Measurements from ENCODE around the gene DHRS2. TPM values are rescaled to one million over a fixed set of nuclear protein-coding genes. Genes with fewer than 3 reads are reported as not detected.
A peak's percentile ranks its signal among the peaks of the same experiment; 100 is the strongest.

The DHRS2 gene
- total RNA-seq (2021) (0.83 and 1.2 TPM in 2 replicates), Bru-seq, nascent RNA (percentile 19 among the genes with signal in this experiment), BruChase-seq, experiment 1, labeled RNA remaining after a 2-hour chase (percentile 21 among the genes with signal in this experiment), BruChase-seq, experiment 2, labeled RNA remaining after a 6-hour chase (percentile 27 among the genes with signal in this experiment)
- long read RNA-seq, partial matches to known transcripts = 0 of 1 reads
- long read RNA-seq, other reads (novel, unspliced or antisense) = 0 of 1 reads

GRCh38 chr14:23636317-23637211, at the start of gene DHRS2:
TSS of gene DHRS2 (plus strand) at chr14:23636364. CDS start at chr14:23638865, 2,501 bp downstream.
- H3K36me3 ChIP-seq (ENCODE audit: insufficient read depth, low read length, poor library complexity, severe bottlenecking) = no peaks in the 10 kb centered on the region
- H3K4me1 ChIP-seq (ENCODE audit: insufficient read depth, low read length, poor library complexity, severe bottlenecking) = peaks cover 18% of the 10 kb centered on the region
- H3K9me3 ChIP-seq (ENCODE audit: low read depth, low read length, poor library complexity, severe bottlenecking) = no peaks in the 10 kb centered on the region
- no peaks in the 10 kb centered on the region for H3K27me3 ChIP-seq (replicated peaks; ENCODE audit: insufficient read depth, low read depth, low read length, poor library complexity)
- ChIA-PET POLR2A (ENCODE audit: low non-redundant PET) (no interaction called here), CTCF (no interaction called here)
- no peak within 1 kb of the TSS for H3K4me3 ChIP-seq (ENCODE audit: low read depth, low read length, poor library complexity, severe bottlenecking)
- no peak within 1 kb of the TSS for H3K27ac ChIP-seq (ENCODE audit: low read depth, low read length, poor library complexity, severe bottlenecking)
- BruUV-seq (replicated peaks) = no TSS peak
- intact Hi-C loops (cut with micrococcal nuclease; ENCODE audit: unreplicated experiment) = no loop called here
- DNase-seq (ENCODE audit: low spot score) = no peak
- TF ChIP-seq EZH2 (IDR thresholded peaks at IDR 0.05; ENCODE audit: borderline replicate concordance, low read depth, low read length, poor library complexity, severe bottlenecking) = no peak
- no peak for TF ChIP-seq CTCF (conservative IDR thresholded peaks at IDR 0.05; ENCODE audit: low read depth, low read length)

DNA sequence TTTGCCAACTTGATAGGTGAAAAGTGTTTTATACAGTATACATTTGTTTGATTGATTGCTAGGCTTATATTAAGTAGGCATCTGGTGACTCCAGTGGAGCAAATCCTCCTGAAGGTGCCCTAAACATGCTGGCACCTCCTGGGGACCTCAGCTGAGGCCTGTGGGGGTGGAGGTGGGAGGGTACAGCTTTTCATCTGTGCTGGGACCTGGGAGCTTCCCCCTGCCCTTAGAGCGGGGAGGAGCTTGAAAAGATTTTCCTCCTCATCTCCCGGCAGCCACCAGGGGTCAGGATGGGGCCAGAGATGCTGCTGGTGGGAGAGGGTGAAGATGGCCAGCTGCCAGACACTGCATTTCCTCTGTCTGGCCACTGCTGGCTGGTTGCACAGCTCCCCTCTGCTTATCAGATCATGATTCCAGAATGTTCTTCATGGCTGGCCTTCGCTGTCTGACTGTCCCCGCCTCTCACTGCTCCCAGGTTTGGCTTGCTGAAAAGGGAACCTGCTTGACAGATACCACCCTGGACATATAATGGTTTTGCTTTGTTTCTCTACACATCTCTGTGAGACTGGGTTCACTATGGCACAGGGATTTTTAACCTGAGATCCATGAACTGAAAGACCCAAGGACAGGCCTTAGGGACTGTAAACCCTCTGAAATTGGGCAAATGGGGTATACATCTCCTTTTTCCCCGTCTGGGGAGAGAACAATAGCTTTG, 47.1 kb upstream of the DHRS2 start:
- POLR2A ChIA-PET (ENCODE audit: low non-redundant PET) = no interaction called here
- DNase-seq (ENCODE audit: low spot score) = peak; percentile 89
- H3K9me3 ChIP-seq (ENCODE audit: low read depth, low read length, poor library complexity, severe bottlenecking) = no peaks in the 10 kb centered on the region
- intact Hi-C loops (cut with micrococcal nuclease; ENCODE audit: unreplicated experiment) = loop anchor here (2.0 kb wide), 1 partner anchor 322 kb away; no protein-coding TSS in a partner anchor
- no peak overlapping the region for H3K27ac ChIP-seq (ENCODE audit: low read depth, low read length, poor library complexity, severe bottlenecking)
- no TSS peak for BruUV-seq (replicated peaks)
- CTCF ChIA-PET = interaction anchor here (0.5 to 1.3 kb wide), 8 partner anchors 10 to 341 kb away, joined by 3 to 9 read pairs (median 4); partner anchors contain the start of gene JPH4
- H3K36me3 ChIP-seq (ENCODE audit: insufficient read depth, low read length, poor library complexity, severe bottlenecking) = no peaks in the 10 kb centered on the region
- TF ChIP-seq EZH2 (IDR thresholded peaks at IDR 0.05; ENCODE audit: borderline replicate concordance, low read depth, low read length, poor library complexity, severe bottlenecking) = no peak
- TF ChIP-seq CTCF (conservative IDR thresholded peaks at IDR 0.05; ENCODE audit: low read depth, low read length) = peak; percentile 79
- H3K27me3 ChIP-seq (replicated peaks; ENCODE audit: insufficient read depth, low read depth, low read length, poor library complexity) = no peaks in the 10 kb centered on the region
- no peak overlapping the region for H3K4me3 ChIP-seq (ENCODE audit: low read depth, low read length, poor library complexity, severe bottlenecking)
- peaks cover 7% of the 10 kb centered on the region for H3K4me1 ChIP-seq (ENCODE audit: insufficient read depth, low read length, poor library complexity, severe bottlenecking)

GRCh38 chr14:23589606-23590005, 46.6 kb upstream of the DHRS2 start:
- no peak for DNase-seq (ENCODE audit: low spot score)
- Histone ChIP-seq H3K27ac (ENCODE audit: low read depth, low read length, poor library complexity, severe bottlenecking) (no peak overlapping the region), H3K9me3 (ENCODE audit: low read depth, low read length, poor library complexity, severe bottlenecking) (no peaks in the 10 kb centered on the region), H3K27me3 (replicated peaks; ENCODE audit: insufficient read depth, low read depth, low read length, poor library complexity) (no peaks in the 10 kb centered on the region), H3K36me3 (ENCODE audit: insufficient read depth, low read length, poor library complexity, severe bottlenecking) (no peaks in the 10 kb centered on the region), H3K4me1 (ENCODE audit: insufficient read depth, low read length, poor library complexity, severe bottlenecking) (peaks cover 7% of the 10 kb centered on the region), H3K4me3 (ENCODE audit: low read depth, low read length, poor library complexity, severe bottlenecking) (no peak overlapping the region)
- TF ChIP-seq CTCF (conservative IDR thresholded peaks at IDR 0.05; ENCODE audit: low read depth, low read length) (no peak), EZH2 (IDR thresholded peaks at IDR 0.05; ENCODE audit: borderline replicate concordance, low read depth, low read length, poor library complexity, severe bottlenecking) (no peak)
- CTCF ChIA-PET = interaction anchor here (0.5 to 1.3 kb wide), 6 partner anchors 42 to 341 kb away, joined by 3 to 9 read pairs (median 4); no protein-coding TSS in a partner anchor
- intact Hi-C loops (cut with micrococcal nuclease; ENCODE audit: unreplicated experiment) = loop anchor here (2.0 kb wide), 1 partner anchor 321 kb away; no protein-coding TSS in a partner anchor
- POLR2A ChIA-PET (ENCODE audit: low non-redundant PET) = no interaction called here
- BruUV-seq (replicated peaks) = no TSS peak

All from A673 (cell line).